Measurements from ENCODE around the gene GRAMD4.

Gene GRAMD4

DNA sequence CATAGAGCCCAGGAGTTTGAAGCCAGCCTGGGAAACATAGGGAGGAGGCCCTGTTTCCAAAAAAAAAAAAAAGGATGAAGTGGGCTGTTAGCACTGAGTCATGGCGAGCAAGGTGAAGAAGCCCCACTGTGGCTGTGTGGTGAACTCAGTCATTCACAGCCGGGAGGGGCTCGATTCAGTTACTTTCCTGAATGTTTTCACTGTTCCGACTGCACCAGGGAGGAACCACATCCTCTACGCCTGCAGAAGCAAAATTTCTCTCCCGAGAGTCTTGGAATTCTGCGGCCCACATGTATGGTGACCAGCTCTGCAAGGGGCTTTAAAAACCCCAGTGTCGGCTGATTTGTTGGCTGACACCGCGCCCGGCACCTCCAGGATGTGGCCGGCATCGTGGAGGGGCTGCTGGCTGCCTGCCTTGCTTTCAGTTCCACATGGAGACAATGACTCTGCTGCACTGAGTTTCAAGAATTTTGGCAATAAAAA is 27.8 kb upstream of the GRAMD4 start:
- Histone ChIP-seq H3K4me3 (ENCODE audit: low read length in 2 of 2) (peak overlapping the region in 1 of 2 donors; percentile 29), H3K27ac (ENCODE audit: low read length) (no peak overlapping the region), H3K4me1 (ENCODE audit: control insufficient read depth, insufficient read depth, low read length) (peaks cover 10% of the 10 kb centered on the region)

DNA sequence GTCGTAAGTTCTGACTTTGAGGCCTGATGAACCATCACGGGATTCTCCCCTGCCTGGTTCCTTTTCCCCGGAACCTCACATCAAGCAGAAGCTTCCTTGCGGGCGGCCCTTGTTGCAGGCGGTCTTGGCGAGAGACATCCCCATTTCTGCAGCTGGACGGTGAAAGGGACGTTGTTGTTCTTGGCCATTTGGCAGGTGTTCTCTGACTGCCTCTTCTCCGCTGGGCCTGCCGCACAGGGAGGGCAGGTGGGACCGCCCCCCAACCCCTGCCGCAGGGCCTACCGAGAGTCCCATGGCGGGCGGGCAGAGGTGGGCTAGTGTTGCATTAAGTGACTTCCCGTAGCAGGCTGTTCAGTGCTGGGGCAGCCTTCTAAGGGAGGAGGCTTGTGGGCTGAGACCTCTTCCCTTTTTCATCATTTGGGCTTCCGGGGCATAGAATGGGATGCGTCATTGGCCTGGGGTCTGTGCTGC is 26.9 kb upstream of the GRAMD4 start:
- Histone ChIP-seq H3K9me3 (ENCODE audit: control insufficient read depth in 2 of 2, low read length in 2 of 2) (no peaks in the 10 kb centered on the region), H3K36me3 (ENCODE audit: control insufficient read depth in 2 of 2, insufficient read depth in 2 of 2, low read length in 2 of 2) (no peaks in the 10 kb centered on the region), H3K9ac (ENCODE audit: low read length in 2 of 2) (no peak overlapping the region), H3K4me1 (ENCODE audit: control insufficient read depth, insufficient read depth, low read length) (peaks cover 8% of the 10 kb centered on the region), H3K4me3 (ENCODE audit: low read length in 2 of 2) (no peak overlapping the region), H3K27me3 (ENCODE audit: control insufficient read depth in 1 of 2, insufficient read depth in 2 of 2, low read length in 2 of 2) (no peaks in the 10 kb centered on the region), H3K27ac (ENCODE audit: low read length) (no peak overlapping the region)

More for the DNA sequence above, 27.8 kb upstream of the GRAMD4 start:
- Histone ChIP-seq H3K36me3 (ENCODE audit: control insufficient read depth in 2 of 2, insufficient read depth in 2 of 2, low read length in 2 of 2) (no peaks in the 10 kb centered on the region), H3K27me3 (ENCODE audit: control insufficient read depth in 1 of 2, insufficient read depth in 2 of 2, low read length in 2 of 2) (no peaks in the 10 kb centered on the region), H3K9ac (ENCODE audit: low read length in 2 of 2) (no peak overlapping the region), H3K9me3 (ENCODE audit: control insufficient read depth in 2 of 2, low read length in 2 of 2) (no peaks in the 10 kb centered on the region)

GRCh38 chr22:46593996-46594946 is 25.9 kb upstream of the GRAMD4 start:
- Histone ChIP-seq H3K36me3 (ENCODE audit: control insufficient read depth in 2 of 2, insufficient read depth in 2 of 2, low read length in 2 of 2) (no peaks in the 10 kb centered on the region), H3K27ac (ENCODE audit: low read length) (no peak overlapping the region), H3K4me1 (ENCODE audit: control insufficient read depth, insufficient read depth, low read length) (peaks cover 12% of the 10 kb centered on the region), H3K4me3 (ENCODE audit: low read length in 2 of 2) (no peak overlapping the region), H3K9ac (ENCODE audit: low read length in 2 of 2) (no peak overlapping the region), H3K27me3 (ENCODE audit: control insufficient read depth in 1 of 2, insufficient read depth in 2 of 2, low read length in 2 of 2) (no peaks in the 10 kb centered on the region), H3K9me3 (ENCODE audit: control insufficient read depth in 2 of 2, low read length in 2 of 2) (no peaks in the 10 kb centered on the region)

- peaks cover 12% of the 10 kb centered on the region for H3K4me1 ChIP-seq (ENCODE audit: control insufficient read depth, insufficient read depth, low read length)
- H3K9ac ChIP-seq (ENCODE audit: low read length in 2 of 2): no peak overlapping the region
- H3K27me3 ChIP-seq (ENCODE audit: control insufficient read depth in 1 of 2, insufficient read depth in 2 of 2, low read length in 2 of 2): no peaks in the 10 kb centered on the region
- H3K27ac ChIP-seq (ENCODE audit: low read length): no peak overlapping the region
- H3K36me3 ChIP-seq (ENCODE audit: control insufficient read depth in 2 of 2, insufficient read depth in 2 of 2, low read length in 2 of 2): no peaks in the 10 kb centered on the region
- no peak overlapping the region for H3K4me3 ChIP-seq (ENCODE audit: low read length in 2 of 2)
- no peaks in the 10 kb centered on the region for H3K9me3 ChIP-seq (ENCODE audit: control insufficient read depth in 2 of 2, low read length in 2 of 2)
Measured at GRCh38 chr22:46594947-46595298, 25.3 kb upstream of the GRAMD4 start.

DNA sequence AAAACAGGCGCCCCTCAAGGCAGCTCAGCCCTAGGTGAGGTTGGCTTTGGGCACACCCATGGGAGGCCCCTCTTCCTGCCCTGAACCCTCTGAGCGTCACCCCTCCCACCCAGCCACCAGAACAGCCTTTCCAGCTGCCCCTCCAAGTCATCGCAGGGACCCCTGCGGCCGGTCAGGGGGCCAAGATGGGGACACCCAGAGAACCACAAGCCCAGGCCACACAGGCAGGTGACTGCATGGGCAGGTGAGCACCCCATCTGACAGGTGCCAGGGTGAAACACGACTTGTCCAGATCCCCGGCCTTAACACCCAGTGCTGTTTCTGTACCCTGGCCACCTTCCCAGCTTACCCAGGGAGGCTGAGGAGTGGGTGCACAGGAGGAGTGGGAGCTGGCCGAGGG is 24.6 kb upstream of the GRAMD4 start:
- no peak overlapping the region for H3K27ac ChIP-seq (ENCODE audit: low read length)
- no peak overlapping the region for H3K4me3 ChIP-seq (ENCODE audit: low read length in 2 of 2)
- peaks cover 12% of the 10 kb centered on the region for H3K4me1 ChIP-seq (ENCODE audit: control insufficient read depth, insufficient read depth, low read length)
- H3K9ac ChIP-seq (ENCODE audit: low read length in 2 of 2): no peak overlapping the region
- H3K27me3 ChIP-seq (ENCODE audit: control insufficient read depth in 1 of 2, insufficient read depth in 2 of 2, low read length in 2 of 2): no peaks in the 10 kb centered on the region
- H3K36me3 ChIP-seq (ENCODE audit: control insufficient read depth in 2 of 2, insufficient read depth in 2 of 2, low read length in 2 of 2): no peaks in the 10 kb centered on the region
- H3K9me3 ChIP-seq (ENCODE audit: control insufficient read depth in 2 of 2, low read length in 2 of 2): no peaks in the 10 kb centered on the region

GRCh38 chr22:46596032-46596441 is 24.1 kb upstream of the GRAMD4 start:
- H3K9me3 ChIP-seq (ENCODE audit: control insufficient read depth in 2 of 2, low read length in 2 of 2): no peaks in the 10 kb centered on the region
- no peak overlapping the region for H3K9ac ChIP-seq (ENCODE audit: low read length in 2 of 2)
- no peak overlapping the region for H3K27ac ChIP-seq (ENCODE audit: low read length)
- peaks cover 12% of the 10 kb centered on the region for H3K4me1 ChIP-seq (ENCODE audit: control insufficient read depth, insufficient read depth, low read length)
- no peaks in the 10 kb centered on the region for H3K27me3 ChIP-seq (ENCODE audit: control insufficient read depth in 1 of 2, insufficient read depth in 2 of 2, low read length in 2 of 2)
- no peak overlapping the region for H3K4me3 ChIP-seq (ENCODE audit: low read length in 2 of 2)
- no peaks in the 10 kb centered on the region for H3K36me3 ChIP-seq (ENCODE audit: control insufficient read depth in 2 of 2, insufficient read depth in 2 of 2, low read length in 2 of 2)

- Histone ChIP-seq H3K27ac (ENCODE audit: low read length) (no peak overlapping the region), H3K9ac (ENCODE audit: low read length in 2 of 2) (no peak overlapping the region), H3K4me1 (ENCODE audit: control insufficient read depth, insufficient read depth, low read length) (peaks cover 12% of the 10 kb centered on the region), H3K27me3 (ENCODE audit: control insufficient read depth in 1 of 2, insufficient read depth in 2 of 2, low read length in 2 of 2) (no peaks in the 10 kb centered on the region), H3K9me3 (ENCODE audit: control insufficient read depth in 2 of 2, low read length in 2 of 2) (no peaks in the 10 kb centered on the region), H3K4me3 (ENCODE audit: low read length in 2 of 2) (no peak overlapping the region), H3K36me3 (ENCODE audit: control insufficient read depth in 2 of 2, insufficient read depth in 2 of 2, low read length in 2 of 2) (no peaks in the 10 kb centered on the region)
Measured at GRCh38 chr22:46596819-46597218, 23.4 kb upstream of the GRAMD4 start.

GRCh38 chr22:46598224-46598623 is 22.0 kb upstream of the GRAMD4 start:
- peaks cover 8% of the 10 kb centered on the region for H3K4me1 ChIP-seq (ENCODE audit: control insufficient read depth, insufficient read depth, low read length)
- H3K27ac ChIP-seq (ENCODE audit: low read length): no peak overlapping the region
- H3K9me3 ChIP-seq (ENCODE audit: control insufficient read depth in 2 of 2, low read length in 2 of 2): no peaks in the 10 kb centered on the region
- H3K9ac ChIP-seq (ENCODE audit: low read length in 2 of 2): no peak overlapping the region
- no peaks in the 10 kb centered on the region for H3K36me3 ChIP-seq (ENCODE audit: control insufficient read depth in 2 of 2, insufficient read depth in 2 of 2, low read length in 2 of 2)
- no peak overlapping the region for H3K4me3 ChIP-seq (ENCODE audit: low read length in 2 of 2)
- no peaks in the 10 kb centered on the region for H3K27me3 ChIP-seq (ENCODE audit: control insufficient read depth in 1 of 2, insufficient read depth in 2 of 2, low read length in 2 of 2)

- Histone ChIP-seq H3K4me1 (ENCODE audit: control insufficient read depth, insufficient read depth, low read length) (peaks cover 8% of the 10 kb centered on the region), H3K27ac (ENCODE audit: low read length) (no peak overlapping the region), H3K9ac (ENCODE audit: low read length in 2 of 2) (no peak overlapping the region), H3K4me3 (ENCODE audit: low read length in 2 of 2) (no peak overlapping the region), H3K36me3 (ENCODE audit: control insufficient read depth in 2 of 2, insufficient read depth in 2 of 2, low read length in 2 of 2) (no peaks in the 10 kb centered on the region), H3K9me3 (ENCODE audit: control insufficient read depth in 2 of 2, low read length in 2 of 2) (no peaks in the 10 kb centered on the region), H3K27me3 (ENCODE audit: control insufficient read depth in 1 of 2, insufficient read depth in 2 of 2, low read length in 2 of 2) (no peaks in the 10 kb centered on the region)
Measured at GRCh38 chr22:46598737-46599424, 21.3 kb upstream of the GRAMD4 start.

- no peak overlapping the region for H3K9ac ChIP-seq (ENCODE audit: low read length in 2 of 2)
- H3K4me1 ChIP-seq (ENCODE audit: control insufficient read depth, insufficient read depth, low read length): peaks cover 8% of the 10 kb centered on the region
Measured at GRCh38 chr22:46600273-46600796, 19.9 kb upstream of the GRAMD4 start.

More at GRCh38 chr22:46600273-46600796, 19.9 kb upstream of the GRAMD4 start:
- no peaks in the 10 kb centered on the region for H3K9me3 ChIP-seq (ENCODE audit: control insufficient read depth in 2 of 2, low read length in 2 of 2)
- H3K27me3 ChIP-seq (ENCODE audit: control insufficient read depth in 1 of 2, insufficient read depth in 2 of 2, low read length in 2 of 2): no peaks in the 10 kb centered on the region
- no peaks in the 10 kb centered on the region for H3K36me3 ChIP-seq (ENCODE audit: control insufficient read depth in 2 of 2, insufficient read depth in 2 of 2, low read length in 2 of 2)
- no peak overlapping the region for H3K27ac ChIP-seq (ENCODE audit: low read length)
- H3K4me3 ChIP-seq (ENCODE audit: low read length in 2 of 2): no peak overlapping the region
